GM18508 (cell line): ENCODE data around the gene THADA.
"Not testable (repeated sequence)": the region's sequence is repeated elsewhere in the genome, so short reads cannot be mapped to it uniquely, and the experiment has no call there.

Experiments used
- ATAC-seq: cut with Tn5 transposase; IDR thresholded peaks from one replicate; pipeline ENCODE4 v1.9.1; 2021; ENCODE audit warnings: moderate number of reproducible peaks; ENCODE audit not compliant: insufficient read depth, unreplicated experiment

THADA gene

DNA sequence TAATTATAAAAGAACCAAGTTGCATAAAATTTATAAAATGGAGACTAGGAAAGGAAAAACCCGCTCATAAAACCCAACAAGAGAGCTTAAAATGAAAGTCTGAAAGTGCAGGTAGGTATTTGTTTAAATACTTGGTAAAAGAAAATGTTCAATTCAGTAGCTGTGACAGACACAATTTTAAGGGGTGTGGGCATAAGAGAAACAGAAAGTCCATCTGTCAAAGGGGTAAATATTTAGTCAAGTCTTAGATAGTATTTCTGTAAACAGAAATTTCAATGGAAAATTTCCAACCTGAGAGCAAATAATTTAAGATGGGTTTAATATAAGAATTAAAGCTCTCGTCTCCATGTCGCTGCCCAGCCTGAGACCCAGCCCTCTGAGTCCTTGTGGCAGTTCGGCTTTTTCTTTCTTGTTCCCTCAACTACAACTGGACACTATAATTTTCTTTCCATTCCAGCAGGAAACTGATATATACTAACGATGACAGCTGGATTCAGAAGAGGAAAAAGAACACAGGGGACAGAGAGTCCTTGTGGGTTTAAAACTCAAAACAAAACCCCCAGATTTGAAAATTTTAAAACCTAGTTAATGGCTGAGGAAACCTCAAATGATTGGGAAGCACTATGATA lies 281.4 kb downstream of the THADA start:
- no peak for ATAC-seq

- no peak for ATAC-seq
Observed at GRCh38 chr2:43313642-43314017, 282.2 kb downstream of the THADA start.

- ATAC-seq = no peak
Observed at GRCh38 chr2:43312755-43313641, 282.8 kb downstream of the THADA start.

DNA sequence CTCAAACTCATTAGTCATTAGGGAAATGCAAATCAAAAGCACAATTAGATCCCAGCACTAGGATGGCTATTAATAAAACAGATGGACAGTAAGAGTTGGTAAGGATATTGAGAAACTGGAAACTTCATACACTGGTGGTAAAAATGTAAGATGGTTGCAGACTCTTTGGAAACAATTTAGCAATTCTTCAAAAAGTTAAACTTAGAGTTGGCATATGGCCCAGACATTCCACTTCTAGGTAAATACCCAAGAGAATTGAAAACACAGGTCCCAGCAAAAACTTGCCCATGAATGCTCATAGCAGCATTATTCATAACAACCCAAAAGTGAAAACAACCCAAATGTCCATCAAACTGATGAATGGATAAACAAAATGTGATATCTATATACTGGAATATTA lies 284.6 kb downstream of the THADA start:
- no peak for ATAC-seq

GRCh38 chr2:43309935-43310334 lies 285.9 kb downstream of the THADA start:
- ATAC-seq = no peak

GRCh38 chr2:43307973-43308372 lies 287.9 kb downstream of the THADA start:
- no peak for ATAC-seq

GRCh38 chr2:43307046-43307445 lies 288.8 kb downstream of the THADA start:
- no peak for ATAC-seq

GRCh38 chr2:43306197-43306596 lies 289.6 kb downstream of the THADA start:
- ATAC-seq = no peak

DNA sequence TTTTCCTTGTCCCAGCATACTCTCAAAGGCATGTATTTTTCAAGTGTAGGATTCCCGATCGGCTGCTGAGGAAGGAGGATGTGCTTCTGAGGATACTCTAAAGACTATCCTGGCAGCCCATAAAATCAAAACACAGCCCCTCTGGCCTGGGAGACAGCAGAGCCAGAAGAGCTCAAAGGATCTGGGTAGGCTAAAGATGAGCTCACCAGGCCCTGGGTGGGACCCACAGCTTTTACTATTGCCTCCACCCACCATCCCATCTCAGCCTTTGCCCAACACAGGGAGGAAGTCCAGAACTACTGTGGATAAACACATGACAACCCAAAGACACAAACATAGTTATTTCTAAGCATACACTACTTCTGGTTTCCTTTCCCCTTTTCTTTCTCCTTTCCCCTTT lies 290.3 kb downstream of the THADA start:
- ATAC-seq = no peak

- no peak for ATAC-seq
Observed at GRCh38 chr2:43305012-43305411, 290.8 kb downstream of the THADA start.

DNA sequence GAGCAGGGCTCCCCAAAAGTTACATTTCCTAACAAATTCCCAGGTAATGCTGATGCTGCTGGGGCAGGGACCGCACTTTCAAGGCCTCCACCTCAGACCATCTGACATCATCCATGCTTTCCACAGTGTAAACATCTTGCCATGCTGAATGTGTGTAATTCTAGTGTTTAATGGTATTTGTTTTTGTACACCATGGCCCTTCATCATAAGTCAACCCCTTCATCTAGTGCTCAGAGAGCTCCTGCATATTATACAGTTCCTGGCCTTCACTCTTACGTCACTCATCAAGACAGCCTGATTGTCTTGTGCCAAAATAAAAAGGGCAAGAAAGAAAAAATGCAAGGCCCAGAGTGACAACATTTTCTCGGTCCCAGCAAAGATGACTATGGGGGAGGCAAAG lies 291.9 kb downstream of the THADA start:
- ATAC-seq = no peak

- no peak for ATAC-seq
Observed at GRCh38 chr2:43302961-43303494, 292.8 kb downstream of the THADA start.

- ATAC-seq = no peak
Observed at GRCh38 chr2:43302182-43302960, 293.5 kb downstream of the THADA start.

- ATAC-seq = no peak
Observed at GRCh38 chr2:43300781-43301583, 294.9 kb downstream of the THADA start.

DNA sequence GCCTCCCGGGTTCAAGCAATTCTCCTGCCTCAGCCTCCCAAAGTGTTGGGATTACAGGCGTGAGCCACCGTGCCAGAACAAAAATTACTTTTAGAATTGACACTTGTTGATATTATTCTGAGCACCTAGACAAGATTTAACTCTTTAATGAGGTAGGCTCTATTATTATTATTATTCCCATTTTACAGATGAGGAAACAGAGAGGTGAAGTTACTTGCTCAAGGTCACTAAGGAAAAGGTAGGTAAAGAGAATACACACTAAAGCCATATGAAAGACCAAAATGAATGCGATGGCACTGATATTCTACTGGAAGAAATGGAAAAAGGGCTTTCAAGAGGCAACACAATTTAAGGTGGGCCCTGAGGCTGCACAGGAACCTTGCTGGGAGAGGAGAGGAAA lies 295.6 kb downstream of the THADA start:
- no peak for ATAC-seq

DNA sequence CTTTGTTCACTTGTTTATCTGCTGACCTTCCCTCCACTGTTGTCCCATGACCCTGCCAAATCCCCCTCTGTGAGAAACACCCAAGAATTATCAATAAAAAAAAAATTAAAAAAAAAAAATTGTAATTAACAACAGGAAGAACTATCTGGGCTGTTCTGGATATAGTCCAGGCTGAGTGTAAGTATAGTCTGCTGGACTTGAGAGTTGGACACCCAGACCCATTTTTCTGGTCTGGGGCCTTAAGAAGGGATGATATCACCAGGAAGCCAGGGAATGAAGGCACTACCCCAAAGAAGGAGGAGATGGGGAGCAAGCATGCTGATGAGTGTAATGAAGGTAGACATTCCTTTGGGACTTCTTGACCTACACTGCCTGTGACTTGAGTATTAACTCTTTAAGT lies 297.3 kb downstream of the THADA start:
- no peak for ATAC-seq

DNA sequence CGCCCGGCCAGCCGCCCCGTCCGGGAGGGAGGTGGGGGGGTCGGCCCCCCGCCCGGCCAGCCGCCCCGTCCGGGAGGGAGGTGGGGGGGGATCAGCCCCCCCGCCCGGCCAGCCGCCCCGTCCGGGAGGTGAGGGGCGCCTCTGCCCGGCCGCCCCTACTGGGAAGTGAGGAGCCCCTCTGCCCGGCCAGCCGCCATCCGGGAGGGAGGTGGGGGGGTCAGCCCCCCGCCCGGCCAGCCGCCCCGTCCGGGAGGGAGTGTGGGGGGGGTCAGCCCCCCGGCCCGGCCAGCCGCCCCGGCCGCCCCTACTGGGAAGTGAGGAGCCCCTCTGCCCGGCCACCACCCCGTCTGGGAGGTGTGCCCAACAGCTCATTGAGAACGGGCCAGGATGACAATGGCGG lies 298.1 kb downstream of the THADA start:
- not testable (repeated sequence) for ATAC-seq

- no peak for ATAC-seq
Observed at GRCh38 chr2:43294973-43295603, 300.8 kb downstream of the THADA start.
